ENCODE measurements around the gene RIC3. TPM values are rescaled to one million over a fixed set of nuclear protein-coding genes. Genes with fewer than 3 reads are reported as not detected.

Gene RIC3
- total and polyA plus RNA-seq, 2 of the 8 experiments (the other 6 are each of a cell fraction or from before 2014, with no cell fraction given), result 6.4 to 15.5 TPM

DNA sequence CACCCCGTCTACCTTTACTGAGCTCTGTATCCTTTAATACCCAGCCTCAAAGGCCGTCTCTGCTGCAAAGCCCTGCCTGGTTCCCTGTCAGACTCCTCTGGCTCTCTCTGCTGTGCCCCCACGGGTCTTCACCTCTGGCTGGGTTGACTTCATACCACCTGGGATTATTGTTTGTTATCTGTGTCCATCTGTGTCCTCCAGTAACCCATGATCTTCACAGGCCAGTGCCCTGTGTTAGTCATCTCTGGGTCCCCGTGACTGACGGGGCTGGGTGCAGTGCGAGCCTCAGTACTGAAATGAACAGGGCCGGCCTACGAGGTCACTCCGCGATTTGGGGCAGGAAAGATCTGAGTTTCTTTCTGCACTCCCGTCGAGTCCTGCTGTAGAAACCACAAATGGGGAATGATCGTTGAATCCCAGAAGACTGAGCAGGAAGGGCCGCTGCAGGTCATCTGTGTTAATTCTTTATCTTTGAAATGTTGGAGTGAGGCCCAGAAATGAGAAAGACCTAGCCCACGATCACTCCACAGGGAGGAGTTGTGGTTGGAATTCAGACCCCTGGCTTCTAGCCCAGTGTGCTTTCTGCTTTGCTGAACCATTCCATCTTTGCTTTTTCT is 100.1 kb downstream of the RIC3 start:
- no peaks in the 10 kb centered on the region for H3K23me2 ChIP-seq (ENCODE audit: low read depth, low read length)
- H3K79me2 ChIP-seq (ENCODE audit: control insufficient read depth in 1 of 2, insufficient read depth in 2 of 2, low read length in 2 of 2), result no peaks in the 10 kb centered on the region
- H3K9me3 ChIP-seq (ENCODE audit: insufficient read depth in 2 of 2, low read depth in 1 of 2, low read length in 1 of 2), result no peaks in the 10 kb centered on the region
- WGBS, 2 experiments (ENCODE audit: extremely low coverage in 1 of 2, insufficient coverage in 1 of 2, insufficient read length in 1 of 2, insufficient replicate concordance in 2 of 2, low coverage in 1 of 2, low lambda C conversion rate in 2 of 2, missing lambda C conversion rate in 1 of 2), result 78% methylated on average over 15 of the region's 15 CpGs; no CpG with 5 or more reads in 1 of the 2 experiments
- H3K27ac ChIP-seq (ENCODE audit: low read depth, low read length), result no peak overlapping the region
- H4K5ac ChIP-seq (ENCODE audit: insufficient read length, low read depth, low read length), result no peak overlapping the region
- H3K14ac ChIP-seq (ENCODE audit: insufficient read length), result no peak overlapping the region
- H3K27me3 ChIP-seq (replicated peaks in 1 of 4; ENCODE audit: control insufficient read depth in 3 of 4, extremely low read depth in 1 of 4, insufficient read depth in 3 of 4, low read length in 3 of 4), result no peaks in the 10 kb centered on the region; a peak in 2 of 7 replicates
- no peaks in the 10 kb centered on the region for H3K36me3 ChIP-seq (ENCODE audit: control insufficient read depth in 2 of 4, insufficient read depth in 4 of 4, low read length in 3 of 4)
- H3K4me1 ChIP-seq (replicated peaks in 1 of 4; ENCODE audit: control insufficient read depth in 3 of 4, insufficient read depth in 4 of 4, low read length in 3 of 4), result peaks cover 2 to 18% (median 7%) of the 10 kb centered on the region in 4 experiments
- ChIA-PET POLR2A (ENCODE audit: partially characterized antibody) (interaction anchor here (0.7 kb wide), 1 partner anchor 55 kb away, joined by 3 read pairs; no protein-coding TSS in a partner anchor), CTCF (ENCODE audit: partially characterized antibody) (interaction anchor here (0.6 to 5.2 kb wide), 14 partner anchors 10 to 1039 kb away, joined by 3 to 106 read pairs (median 8); no protein-coding TSS in a partner anchor)
- no peak overlapping the region for H3K56ac ChIP-seq (replicated peaks; ENCODE audit: insufficient read length, low read depth, low read length)
- no peak overlapping the region for H3K23ac ChIP-seq (ENCODE audit: insufficient read length)
- no peak overlapping the region for H4K8ac ChIP-seq (ENCODE audit: extremely low read depth, insufficient read depth, low read length)
- H3K4me3 ChIP-seq (ENCODE audit: extremely low read depth in 1 of 4, insufficient read depth in 2 of 4, low read depth in 3 of 4, low read length in 4 of 4), result no peak overlapping the region
- H3K4me2 ChIP-seq (ENCODE audit: insufficient read depth in 1 of 2, low read depth in 2 of 2, low read length in 2 of 2), result no peak overlapping the region
- H3K18ac ChIP-seq (ENCODE audit: extremely low read depth, low read length), result 0 out of 2 replicates have a peak overlapping the region, but pooled peaks have one; percentile 4
- no peak overlapping the region for H4K91ac ChIP-seq (replicated peaks; ENCODE audit: insufficient read length, low read length)
- no peak overlapping the region for H3K4ac ChIP-seq (replicated peaks; ENCODE audit: insufficient read length, low read depth, low read length)
- no peak overlapping the region for H2BK120ac ChIP-seq (replicated peaks; ENCODE audit: low read depth, low read length)
- no peak overlapping the region for H2AK5ac ChIP-seq (ENCODE audit: low read depth, low read length)
- no peak overlapping the region for H2BK5ac ChIP-seq (ENCODE audit: low read depth, low read length)
- H2BK20ac ChIP-seq (ENCODE audit: low read length), result no peak overlapping the region
- no peak overlapping the region for H3K9ac ChIP-seq (replicated peaks in 1 of 4; ENCODE audit: extremely low read depth in 1 of 4, low read depth in 3 of 4, low read length in 3 of 4)
- no peaks in the 10 kb centered on the region for H3K79me1 ChIP-seq (ENCODE audit: low read depth, low read length)
- no peak overlapping the region for H2AFZ ChIP-seq (ENCODE audit: low read length)
- H2BK15ac ChIP-seq (ENCODE audit: low read length), result no peak overlapping the region
- DNase-seq (ENCODE audit: low read depth in 1 of 2, low spot score in 2 of 2) (no peak), FAIRE-seq (no peak)
- no peaks in the 10 kb centered on the region for H4K20me1 ChIP-seq (replicated peaks in 1 of 2; ENCODE audit: control insufficient read depth in 1 of 2, insufficient read depth in 2 of 2, low read length in 2 of 2)
- no peak overlapping the region for H2BK12ac ChIP-seq (ENCODE audit: low read depth, low read length)
- TF ChIP-seq CHD1 (IDR thresholded peaks at IDR 0.05; ENCODE audit: low read depth, low read length), result no peak
- TF ChIP-seq RAD21 (IDR thresholded peaks at IDR 0.05 in 1 of 2, conservative IDR thresholded peaks at IDR 0.05 in 1 of 2; ENCODE audit: low read depth in 2 of 2, low read length in 2 of 2), result no peak
- TF ChIP-seq TCF12 (IDR thresholded peaks at IDR 0.05; ENCODE audit: low read depth, low read length), result no peak
- TF ChIP-seq SP2 (IDR thresholded peaks at IDR 0.05; ENCODE audit: low read length), result no peak
- TF ChIP-seq CHD2 (IDR thresholded peaks at IDR 0.05; ENCODE audit: low read length), result no peak
- no peak for TF ChIP-seq GABPA (IDR thresholded peaks at IDR 0.05; ENCODE audit: borderline replicate concordance, insufficient read depth, low read length)
- no peak for TF ChIP-seq HDAC2 (IDR thresholded peaks at IDR 0.05; ENCODE audit: borderline replicate concordance in 1 of 2, low read depth in 2 of 2, low read length in 2 of 2)
- TF ChIP-seq SIRT6 (IDR thresholded peaks at IDR 0.05; ENCODE audit: low read length), result no peak
- no peak for TF ChIP-seq CBX8 (IDR thresholded peaks at IDR 0.05; ENCODE audit: borderline replicate concordance, low read depth, low read length)
- no peak for TF ChIP-seq TBP (IDR thresholded peaks at IDR 0.05; ENCODE audit: low read depth, low read length)
- TF ChIP-seq POU5F1 (IDR thresholded peaks at IDR 0.05; ENCODE audit: low read depth, low read length), result no peak
- TF ChIP-seq POLR2A (IDR thresholded peaks at IDR 0.05; ENCODE audit: control extremely low read depth in 1 of 2, low read depth in 2 of 2, low read length in 2 of 2), result no peak
- no peak for TF ChIP-seq BACH1 (IDR thresholded peaks at IDR 0.05; ENCODE audit: low read length)
